ENCODE results near the gene B4GALT1. TPM values are rescaled to one million over a fixed set of nuclear protein-coding genes. Genes with fewer than 3 reads are reported as not detected.

B4GALT1 gene
- total RNA-seq, 2 experiments from 2014 or later: 12.8 to 38.7 TPM

DNA sequence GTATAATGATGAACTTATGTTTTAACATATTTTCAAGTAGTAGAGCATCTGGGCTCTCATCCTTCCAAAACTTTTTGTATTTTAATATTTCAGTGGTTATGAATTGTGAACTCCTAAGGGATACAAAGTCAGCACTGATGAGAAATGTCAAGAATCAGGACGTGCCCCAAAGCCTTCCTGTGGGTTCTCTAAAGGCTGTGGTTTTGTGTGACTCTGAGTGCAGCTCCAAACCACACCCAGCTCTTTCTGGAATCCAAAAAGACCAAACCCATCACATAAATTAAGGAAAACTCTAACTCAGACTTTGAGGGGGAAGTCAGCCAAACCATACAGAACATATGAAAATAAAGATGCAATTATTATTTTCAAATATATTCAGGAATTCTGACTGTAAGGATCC is 49.8 kb downstream of the B4GALT1 start:
- Histone ChIP-seq H3K9me3 (ENCODE audit: low read length) (no peaks in the 10 kb centered on the region), H3K4me3 (ENCODE audit: low read depth, low read length, poor library complexity, severe bottlenecking) (no peak overlapping the region), H3K79me2 (ENCODE audit: insufficient read depth, low read depth, low read length) (no peaks in the 10 kb centered on the region), H3K4me1 (ENCODE audit: insufficient read depth, low read length, poor library complexity, severe bottlenecking) (peaks cover 7% of the 10 kb centered on the region), H2AFZ (ENCODE audit: low read length) (no peak overlapping the region), H3K27ac (ENCODE audit: low read depth, low read length, poor library complexity, severe bottlenecking) (no peak overlapping the region), H3K9me2 (ENCODE audit: insufficient read depth, low read length) (no peaks in the 10 kb centered on the region), H3K4me2 (ENCODE audit: low read length) (no peak overlapping the region), H4K20me1 (ENCODE audit: insufficient read depth, low read length) (no peaks in the 10 kb centered on the region), H3K36me3 (ENCODE audit: insufficient read depth, low read length) (peaks cover 32% of the 10 kb centered on the region; the same call in 1 of the 2 replicates)
- intact Hi-C loops (cut with micrococcal nuclease; ENCODE audit: unreplicated experiment): no loop called here
- TF ChIP-seq, protein P1, sequence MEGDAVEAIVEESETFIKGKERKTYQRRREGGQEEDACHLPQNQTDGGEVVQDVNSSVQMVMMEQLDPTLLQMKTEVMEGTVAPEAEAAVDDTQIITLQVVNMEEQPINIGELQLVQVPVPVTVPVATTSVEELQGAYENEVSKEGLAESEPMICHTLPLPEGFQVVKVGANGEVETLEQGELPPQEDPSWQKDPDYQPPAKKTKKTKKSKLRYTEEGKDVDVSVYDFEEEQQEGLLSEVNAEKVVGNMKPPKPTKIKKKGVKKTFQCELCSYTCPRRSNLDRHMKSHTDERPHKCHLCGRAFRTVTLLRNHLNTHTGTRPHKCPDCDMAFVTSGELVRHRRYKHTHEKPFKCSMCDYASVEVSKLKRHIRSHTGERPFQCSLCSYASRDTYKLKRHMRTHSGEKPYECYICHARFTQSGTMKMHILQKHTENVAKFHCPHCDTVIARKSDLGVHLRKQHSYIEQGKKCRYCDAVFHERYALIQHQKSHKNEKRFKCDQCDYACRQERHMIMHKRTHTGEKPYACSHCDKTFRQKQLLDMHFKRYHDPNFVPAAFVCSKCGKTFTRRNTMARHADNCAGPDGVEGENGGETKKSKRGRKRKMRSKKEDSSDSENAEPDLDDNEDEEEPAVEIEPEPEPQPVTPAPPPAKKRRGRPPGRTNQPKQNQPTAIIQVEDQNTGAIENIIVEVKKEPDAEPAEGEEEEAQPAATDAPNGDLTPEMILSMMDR (conservative IDR thresholded peaks at IDR 0.05; ENCODE audit: low read length): no peak
- no peak for TF ChIP-seq EZH2phosphoT487 (IDR thresholded peaks at IDR 0.05; ENCODE audit: borderline replicate concordance, low read depth, low read length)
- ChIA-PET CTCF (ENCODE audit: unreplicated experiment) (no interaction called here), POLR2A (no interaction called here)
- DNase-seq (ENCODE audit: low spot score): no peak
- no TSS peak for BruUV-seq (replicated peaks)

DNA sequence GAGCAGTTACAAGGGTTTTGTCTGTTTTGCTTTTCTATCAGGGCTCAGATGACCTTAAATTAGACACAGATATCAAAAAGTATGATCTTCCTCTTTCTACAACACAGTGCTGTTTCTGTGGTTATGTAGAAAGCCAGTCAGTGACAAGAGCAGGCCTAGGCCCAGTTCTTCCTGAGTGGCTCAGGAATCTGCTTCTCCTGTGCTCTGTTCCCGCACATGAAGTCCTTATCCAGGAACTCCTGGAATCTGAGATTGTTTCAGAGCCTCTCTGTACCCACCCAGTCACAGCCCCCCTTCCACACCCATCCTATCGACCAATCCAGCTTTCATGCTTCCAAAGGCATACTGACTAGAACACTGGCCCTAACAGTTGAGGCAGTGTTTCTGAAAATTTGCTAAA is 50.3 kb downstream of the B4GALT1 start:
- Histone ChIP-seq H3K9me2 (ENCODE audit: insufficient read depth, low read length) (no peaks in the 10 kb centered on the region), H2AFZ (ENCODE audit: low read length) (no peak overlapping the region), H4K20me1 (ENCODE audit: insufficient read depth, low read length) (no peaks in the 10 kb centered on the region), H3K79me2 (ENCODE audit: insufficient read depth, low read depth, low read length) (no peaks in the 10 kb centered on the region), H3K4me3 (ENCODE audit: low read depth, low read length, poor library complexity, severe bottlenecking) (no peak overlapping the region), H3K9me3 (ENCODE audit: low read length) (no peaks in the 10 kb centered on the region), H3K36me3 (ENCODE audit: insufficient read depth, low read length) (peaks cover 32% of the 10 kb centered on the region; the same call in 1 of the 2 replicates), H3K27ac (ENCODE audit: low read depth, low read length, poor library complexity, severe bottlenecking) (no peak overlapping the region), H3K4me1 (ENCODE audit: insufficient read depth, low read length, poor library complexity, severe bottlenecking) (peaks cover 7% of the 10 kb centered on the region), H3K4me2 (ENCODE audit: low read length) (no peak overlapping the region)
- ChIA-PET CTCF (ENCODE audit: unreplicated experiment) (no interaction called here), POLR2A (no interaction called here)
- no TSS peak for BruUV-seq (replicated peaks)
- intact Hi-C loops (cut with micrococcal nuclease; ENCODE audit: unreplicated experiment): no loop called here
- TF ChIP-seq, protein P1 (conservative IDR thresholded peaks at IDR 0.05; ENCODE audit: low read length): no peak
- no peak for TF ChIP-seq EZH2phosphoT487 (IDR thresholded peaks at IDR 0.05; ENCODE audit: borderline replicate concordance, low read depth, low read length)
- DNase-seq (ENCODE audit: low spot score): no peak

DNA sequence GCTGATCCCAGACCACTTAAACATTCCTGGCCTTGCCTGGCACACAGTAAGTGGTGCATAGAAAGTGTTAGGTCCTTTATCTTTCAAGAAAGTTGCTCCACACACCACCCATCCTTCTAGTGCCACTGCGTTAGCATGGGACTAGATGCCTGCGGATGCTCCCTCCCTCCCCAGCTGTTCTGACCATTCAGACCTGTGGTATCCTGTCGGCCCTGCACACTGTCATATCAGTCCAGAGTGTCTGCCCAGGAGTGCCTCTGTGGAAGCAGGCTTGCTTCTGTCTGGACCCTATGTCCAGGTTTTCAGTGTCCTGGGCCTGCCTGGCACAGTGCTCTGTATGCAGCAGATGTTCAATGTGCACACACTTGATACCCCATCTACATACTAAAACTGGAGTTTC is 52.4 kb downstream of the B4GALT1 start:
- H4K20me1 ChIP-seq (ENCODE audit: insufficient read depth, low read length): no peaks in the 10 kb centered on the region

More for the DNA sequence above, 52.4 kb downstream of the B4GALT1 start:
- no peaks in the 10 kb centered on the region for H3K79me2 ChIP-seq (ENCODE audit: insufficient read depth, low read depth, low read length)
- no peak overlapping the region for H2AFZ ChIP-seq (ENCODE audit: low read length)
- TF ChIP-seq EZH2phosphoT487 (IDR thresholded peaks at IDR 0.05; ENCODE audit: borderline replicate concordance, low read depth, low read length): no peak
- TF ChIP-seq, protein P1 (conservative IDR thresholded peaks at IDR 0.05; ENCODE audit: low read length): no peak
- no TSS peak for BruUV-seq (replicated peaks)
- H3K4me1 ChIP-seq (ENCODE audit: insufficient read depth, low read length, poor library complexity, severe bottlenecking): peaks cover 13% of the 10 kb centered on the region
- H3K36me3 ChIP-seq (ENCODE audit: insufficient read depth, low read length): peaks cover 26% of the 10 kb centered on the region; the same call in 1 of the 2 replicates
- no peaks in the 10 kb centered on the region for H3K9me2 ChIP-seq (ENCODE audit: insufficient read depth, low read length)
- CTCF ChIA-PET (ENCODE audit: unreplicated experiment): no interaction called here
- intact Hi-C loops (cut with micrococcal nuclease; ENCODE audit: unreplicated experiment): no loop called here
- no peaks in the 10 kb centered on the region for H3K9me3 ChIP-seq (ENCODE audit: low read length)
- DNase-seq (ENCODE audit: low spot score): no peak
- H3K4me2 ChIP-seq (ENCODE audit: low read length): no peak overlapping the region
- POLR2A ChIA-PET: no interaction called here
- no peak overlapping the region for H3K27ac ChIP-seq (ENCODE audit: low read depth, low read length, poor library complexity, severe bottlenecking)
- H3K4me3 ChIP-seq (ENCODE audit: low read depth, low read length, poor library complexity, severe bottlenecking): no peak overlapping the region

Data from OCI-LY7 (cell line).